ENCODE results near the gene LRRC57.
"Not testable (repeated sequence)": the region's sequence is repeated elsewhere in the genome, so short reads cannot be mapped to it uniquely, and the experiment has no call there.

The LRRC57 gene

GRCh38 chr15:42581272-42581730 is 32.7 kb upstream of the LRRC57 start:
- H3K4me1 ChIP-seq (ENCODE audit: control insufficient read depth, insufficient read depth, low read length) = peaks cover 41% of the 10 kb centered on the region

DNA sequence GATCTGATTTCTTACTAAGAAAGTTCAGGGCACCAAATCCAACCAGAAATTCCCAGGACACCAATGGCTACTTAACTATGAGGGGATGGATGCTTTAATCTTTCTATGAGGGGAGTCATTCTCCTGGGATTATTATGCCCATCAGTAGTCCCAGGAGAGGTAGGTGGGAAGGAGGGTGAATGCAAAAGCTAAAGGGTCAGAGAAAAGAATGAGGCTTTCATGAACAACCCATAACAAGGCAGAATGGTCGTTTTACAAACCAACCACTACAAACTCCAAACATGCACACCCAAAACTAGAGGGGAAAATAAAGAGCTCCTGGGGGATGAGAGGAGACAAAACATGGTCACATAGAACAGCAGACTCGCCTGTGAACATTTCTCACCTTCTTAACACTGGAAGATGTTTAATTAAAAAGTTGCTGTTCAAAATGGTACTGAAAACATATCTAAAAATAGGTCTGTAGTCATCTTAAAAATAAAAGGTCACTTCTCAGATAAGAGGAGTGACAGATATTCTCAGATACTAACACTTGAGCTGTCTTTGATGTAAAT is 30.5 kb upstream of the LRRC57 start:
- Histone ChIP-seq H3K27ac (ENCODE audit: low read length) (no peak overlapping the region), H3K4me1 (ENCODE audit: control insufficient read depth, insufficient read depth, low read length) (peaks cover 45% of the 10 kb centered on the region), H3K27me3 (ENCODE audit: control insufficient read depth in 1 of 2, insufficient read depth in 2 of 2, low read length in 2 of 2) (no peaks in the 10 kb centered on the region)

More at GRCh38 chr15:42581272-42581730, 32.7 kb upstream of the LRRC57 start:
- Histone ChIP-seq H3K36me3 (ENCODE audit: control insufficient read depth in 2 of 2, insufficient read depth in 2 of 2, low read length in 2 of 2) (peaks cover 5 to 6% of the 10 kb centered on the region in 2 donors), H3K27me3 (ENCODE audit: control insufficient read depth in 1 of 2, insufficient read depth in 2 of 2, low read length in 2 of 2) (no peaks in the 10 kb centered on the region), H3K27ac (ENCODE audit: low read length) (peak overlapping the region; percentile 95), H3K9ac (ENCODE audit: low read length in 2 of 2) (peak overlapping the region; percentile 65 to 73), H3K4me3 (ENCODE audit: low read length in 2 of 2) (peak overlapping the region; percentile 52 to 76), H3K9me3 (ENCODE audit: control insufficient read depth in 2 of 2, low read length in 2 of 2) (no peaks in the 10 kb centered on the region)

DNA sequence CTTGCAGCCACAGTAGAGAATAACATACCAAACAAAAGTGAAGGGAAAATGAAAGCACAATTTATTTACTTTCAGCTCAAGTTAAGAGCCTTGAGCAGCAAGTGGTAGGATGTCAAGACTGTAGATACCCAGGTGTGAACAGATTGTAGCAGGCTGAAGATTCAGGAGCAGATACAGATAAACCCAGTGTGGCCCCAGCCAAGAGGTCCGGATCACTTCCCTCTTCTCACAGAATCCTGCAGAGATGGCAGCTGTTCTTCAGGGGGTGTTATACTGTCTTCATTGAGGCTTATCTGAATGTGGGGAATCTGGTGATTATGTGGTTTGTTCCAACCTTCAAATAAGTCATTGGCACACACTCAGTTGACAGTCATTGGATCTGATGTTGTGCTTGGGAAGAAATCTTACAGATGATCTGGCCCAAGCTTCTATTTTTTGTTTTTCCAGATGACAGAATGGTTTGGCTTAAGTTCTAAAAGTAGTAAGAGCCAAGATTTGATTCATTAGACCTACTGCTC is 29.0 kb upstream of the LRRC57 start:
- Histone ChIP-seq H3K27me3 (ENCODE audit: control insufficient read depth in 1 of 2, insufficient read depth in 2 of 2, low read length in 2 of 2) (no peaks in the 10 kb centered on the region), H3K9me3 (ENCODE audit: control insufficient read depth in 2 of 2, low read length in 2 of 2) (no peaks in the 10 kb centered on the region), H3K4me3 (ENCODE audit: low read length in 2 of 2) (peak overlapping the region in 1 of 2 donors; percentile 59), H3K36me3 (ENCODE audit: control insufficient read depth in 2 of 2, insufficient read depth in 2 of 2, low read length in 2 of 2) (no peaks in the 10 kb centered on the region), H3K9ac (ENCODE audit: low read length in 2 of 2) (peak overlapping the region in 1 of 2 donors; percentile 13), H3K27ac (ENCODE audit: low read length) (peak overlapping the region; percentile 42), H3K4me1 (ENCODE audit: control insufficient read depth, insufficient read depth, low read length) (peaks cover 40% of the 10 kb centered on the region)

More for the DNA sequence above, 30.5 kb upstream of the LRRC57 start:
- Histone ChIP-seq H3K9ac (ENCODE audit: low read length in 2 of 2) (no peak overlapping the region), H3K4me3 (ENCODE audit: low read length in 2 of 2) (no peak overlapping the region), H3K9me3 (ENCODE audit: control insufficient read depth in 2 of 2, low read length in 2 of 2) (no peaks in the 10 kb centered on the region), H3K36me3 (ENCODE audit: control insufficient read depth in 2 of 2, insufficient read depth in 2 of 2, low read length in 2 of 2) (no peaks in the 10 kb centered on the region)

GRCh38 chr15:42576776-42577175 is 28.2 kb upstream of the LRRC57 start:
- Histone ChIP-seq H3K4me1 (ENCODE audit: control insufficient read depth, insufficient read depth, low read length) (peaks cover 32% of the 10 kb centered on the region), H3K9ac (ENCODE audit: low read length in 2 of 2) (peak overlapping the region; percentile 76 to 85), H3K27me3 (ENCODE audit: control insufficient read depth in 1 of 2, insufficient read depth in 2 of 2, low read length in 2 of 2) (no peaks in the 10 kb centered on the region), H3K9me3 (ENCODE audit: control insufficient read depth in 2 of 2, low read length in 2 of 2) (no peaks in the 10 kb centered on the region), H3K4me3 (ENCODE audit: low read length in 2 of 2) (peak overlapping the region; percentile 76 to 92), H3K27ac (ENCODE audit: low read length) (peak overlapping the region; percentile 80), H3K36me3 (ENCODE audit: control insufficient read depth in 2 of 2, insufficient read depth in 2 of 2, low read length in 2 of 2) (no peaks in the 10 kb centered on the region)

GRCh38 chr15:42576040-42576594 is 27.5 kb upstream of the LRRC57 start:
- no peaks in the 10 kb centered on the region for H3K27me3 ChIP-seq (ENCODE audit: control insufficient read depth in 1 of 2, insufficient read depth in 2 of 2, low read length in 2 of 2)
- H3K27ac ChIP-seq (ENCODE audit: low read length) = peak overlapping the region; percentile 80
- peak overlapping the region; percentile 76 to 85 for H3K9ac ChIP-seq (ENCODE audit: low read length in 2 of 2)
- H3K9me3 ChIP-seq (ENCODE audit: control insufficient read depth in 2 of 2, low read length in 2 of 2) = no peaks in the 10 kb centered on the region
- H3K4me3 ChIP-seq (ENCODE audit: low read length in 2 of 2) = peak overlapping the region; percentile 76 to 92
- no peaks in the 10 kb centered on the region for H3K36me3 ChIP-seq (ENCODE audit: control insufficient read depth in 2 of 2, insufficient read depth in 2 of 2, low read length in 2 of 2)
- peaks cover 26% of the 10 kb centered on the region for H3K4me1 ChIP-seq (ENCODE audit: control insufficient read depth, insufficient read depth, low read length)

DNA sequence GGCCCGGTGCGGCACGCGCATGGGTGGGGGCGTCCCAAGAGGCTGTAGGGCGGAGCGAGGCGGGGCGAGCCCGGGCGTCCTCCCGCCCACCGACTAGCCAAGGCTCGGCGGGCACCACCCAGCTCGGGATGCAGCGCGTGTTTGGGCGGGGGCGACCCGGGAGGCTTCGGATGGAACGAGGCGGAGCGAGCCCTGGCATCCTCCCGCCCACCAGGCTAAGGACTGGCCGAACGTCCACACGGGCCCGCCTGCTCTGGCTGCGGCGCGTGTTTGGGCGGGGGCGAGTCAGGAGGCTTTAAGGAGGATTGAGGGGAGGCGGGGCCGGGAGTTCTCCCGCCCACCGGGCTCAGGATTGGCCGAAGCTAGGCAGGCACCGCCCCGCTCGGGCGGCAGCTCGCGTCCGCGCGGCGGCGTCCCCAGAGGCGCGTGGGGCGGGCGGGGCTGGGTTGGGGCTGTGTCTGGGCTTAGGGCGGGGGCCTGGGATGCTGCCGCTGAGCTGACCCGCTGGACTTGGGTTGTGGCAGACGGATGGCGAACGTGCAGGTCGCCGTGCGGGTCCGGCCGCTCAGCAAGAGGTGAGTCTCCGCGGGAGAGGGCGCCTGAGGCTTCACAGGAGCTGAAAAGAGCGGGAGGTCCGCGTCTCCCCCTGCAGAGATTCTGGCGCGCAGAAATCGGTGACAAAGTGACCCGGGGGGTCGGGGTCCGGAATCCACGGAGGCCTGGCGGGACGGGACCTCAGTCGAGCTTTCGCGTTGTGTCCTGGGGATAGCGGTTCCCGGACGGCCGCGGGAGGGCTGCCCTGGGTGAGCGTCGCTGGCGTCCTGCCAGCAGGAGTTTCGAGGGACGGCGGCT is 26.8 kb upstream of the LRRC57 start, which contains the start of gene STARD9:
Gene STARD9, plus strand, starts transcription at position 419 of the 852 bp plus-strand sequence. Its CDS starts 110 bp downstream, at position 529.
- no peaks in the 10 kb centered on the region for H3K27me3 ChIP-seq (ENCODE audit: control insufficient read depth in 1 of 2, insufficient read depth in 2 of 2, low read length in 2 of 2)
- peak within 1 kb of the TSS; percentile 76 to 92 for H3K4me3 ChIP-seq (ENCODE audit: low read length in 2 of 2)
- H3K4me1 ChIP-seq (ENCODE audit: control insufficient read depth, insufficient read depth, low read length) = peaks cover 23% of the 10 kb centered on the region
- no peaks in the 10 kb centered on the region for H3K9me3 ChIP-seq (ENCODE audit: control insufficient read depth in 2 of 2, low read length in 2 of 2)
- peak within 1 kb of the TSS; percentile 76 to 85 for H3K9ac ChIP-seq (ENCODE audit: low read length in 2 of 2)
- no peaks in the 10 kb centered on the region for H3K36me3 ChIP-seq (ENCODE audit: control insufficient read depth in 2 of 2, insufficient read depth in 2 of 2, low read length in 2 of 2)
- peak within 1 kb of the TSS; percentile 80 for H3K27ac ChIP-seq (ENCODE audit: low read length)

GRCh38 chr15:42558739-42559138 is 10.1 kb upstream of the LRRC57 start:
- Histone ChIP-seq H3K4me1 (ENCODE audit: control insufficient read depth, insufficient read depth, low read length) (no peaks in the 10 kb centered on the region), H3K27ac (ENCODE audit: low read length) (no peak overlapping the region), H3K36me3 (ENCODE audit: control insufficient read depth in 2 of 2, insufficient read depth in 2 of 2, low read length in 2 of 2) (peaks cover 14 to 18% of the 10 kb centered on the region in 2 donors), H3K9me3 (ENCODE audit: control insufficient read depth in 2 of 2, low read length in 2 of 2) (no peaks in the 10 kb centered on the region), H3K27me3 (ENCODE audit: control insufficient read depth in 1 of 2, insufficient read depth in 2 of 2, low read length in 2 of 2) (no peaks in the 10 kb centered on the region), H3K9ac (ENCODE audit: low read length in 2 of 2) (no peak overlapping the region), H3K4me3 (ENCODE audit: low read length in 2 of 2) (no peak overlapping the region)

GRCh38 chr15:42556550-42557207 is 8.1 kb upstream of the LRRC57 start:
- not testable (repeated sequence) for H3K4me1 ChIP-seq (ENCODE audit: control insufficient read depth, insufficient read depth, low read length); H3K4me3 ChIP-seq (ENCODE audit: low read length in 2 of 2); H3K27me3 ChIP-seq (ENCODE audit: control insufficient read depth in 1 of 2, insufficient read depth in 2 of 2, low read length in 2 of 2); H3K9ac ChIP-seq (ENCODE audit: low read length in 2 of 2); H3K9me3 ChIP-seq (ENCODE audit: control insufficient read depth in 2 of 2, low read length in 2 of 2); H3K27ac ChIP-seq (ENCODE audit: low read length)
- H3K36me3 ChIP-seq (ENCODE audit: control insufficient read depth in 2 of 2, insufficient read depth in 2 of 2, low read length in 2 of 2) = peaks cover 10 to 12% of the 10 kb centered on the region in 2 donors

GRCh38 chr15:42553554-42553953 is 5.0 kb upstream of the LRRC57 start:
- Histone ChIP-seq H3K36me3 (ENCODE audit: control insufficient read depth in 2 of 2, insufficient read depth in 2 of 2, low read length in 2 of 2) (no peaks in the 10 kb centered on the region), H3K27ac (ENCODE audit: low read length) (no peak overlapping the region), H3K9me3 (ENCODE audit: control insufficient read depth in 2 of 2, low read length in 2 of 2) (no peaks in the 10 kb centered on the region), H3K4me1 (ENCODE audit: control insufficient read depth, insufficient read depth, low read length) (peaks cover 3% of the 10 kb centered on the region), H3K27me3 (ENCODE audit: control insufficient read depth in 1 of 2, insufficient read depth in 2 of 2, low read length in 2 of 2) (no peaks in the 10 kb centered on the region), H3K9ac (ENCODE audit: low read length in 2 of 2) (no peak overlapping the region), H3K4me3 (ENCODE audit: low read length in 2 of 2) (no peak overlapping the region)

DNA sequence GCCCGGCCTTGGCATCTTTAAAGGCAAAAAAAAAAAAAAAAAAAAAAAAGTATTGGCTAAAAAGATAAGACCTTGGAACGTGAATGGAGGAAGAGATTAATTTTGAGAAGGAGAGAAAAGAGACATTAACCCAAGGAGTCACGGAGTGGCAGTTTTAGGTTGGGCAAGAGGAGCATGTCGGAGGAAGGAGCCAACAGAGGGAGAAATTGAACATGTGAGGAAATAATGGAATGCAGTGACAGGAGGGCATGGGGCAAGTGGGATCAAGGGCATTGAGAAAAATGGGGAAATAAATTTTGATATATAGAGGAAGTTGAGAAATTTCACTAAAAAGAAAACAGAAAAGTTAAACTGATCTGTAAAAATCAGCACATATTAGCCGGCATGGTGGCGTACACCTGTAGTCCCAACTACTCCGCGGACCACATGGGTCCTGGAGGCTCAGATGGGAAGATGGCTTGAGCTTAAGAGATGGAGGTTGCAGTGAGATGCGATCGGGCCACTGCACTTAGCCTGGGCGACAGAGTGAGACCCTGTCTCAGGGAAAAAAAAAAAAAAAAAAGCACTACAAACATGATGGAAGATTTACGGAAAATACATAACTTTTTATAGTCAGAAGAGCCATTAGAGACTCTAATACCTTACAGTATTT is 1.3 kb upstream of the LRRC57 start:
- Histone ChIP-seq H3K9me3 (ENCODE audit: control insufficient read depth in 2 of 2, low read length in 2 of 2) (no peaks in the 10 kb centered on the region), H3K4me3 (ENCODE audit: low read length in 2 of 2) (peak overlapping the region in 1 of 2 donors; percentile 96), H3K4me1 (ENCODE audit: control insufficient read depth, insufficient read depth, low read length) (peaks cover 19% of the 10 kb centered on the region), H3K27me3 (ENCODE audit: control insufficient read depth in 1 of 2, insufficient read depth in 2 of 2, low read length in 2 of 2) (no peaks in the 10 kb centered on the region), H3K36me3 (ENCODE audit: control insufficient read depth in 2 of 2, insufficient read depth in 2 of 2, low read length in 2 of 2) (peaks cover 0 to 2% of the 10 kb centered on the region in 2 donors), H3K9ac (ENCODE audit: low read length in 2 of 2) (no peak overlapping the region), H3K27ac (ENCODE audit: low read length) (no peak overlapping the region)
